H9 (cell line): Measurements from ENCODE around the gene ITIH2. TPM values are rescaled to one million over a fixed set of nuclear protein-coding genes. Genes with fewer than 3 reads are reported as not detected.
"Not testable (repeated sequence)": the region's sequence is repeated elsewhere in the genome, so short reads cannot be mapped to it uniquely, and the experiment has no call there.

Experiments used
- DNase-seq: peaks from one replicate; pipeline ENCODE4 v3.0.0-alpha.2; 2017
- H2AFZ ChIP-seq: one replicate; pipeline ENCODE4 v1.6.1; 2013; ENCODE audit warnings: mild to moderate bottlenecking, low read length, control low read depth, moderate library complexity
- H2AK5ac ChIP-seq: 2 replicates; pipeline ENCODE4 v1.6.1; 2013; ENCODE audit warnings: low read length, control low read depth, mixed read lengths; ENCODE audit not compliant: insufficient read length
- H2BK120ac ChIP-seq: one replicate; pipeline ENCODE4 v1.6.1; 2013; ENCODE audit warnings: low read depth, mild to moderate bottlenecking, low read length, control low read depth, inconsistent platforms; ENCODE audit not compliant: poor library complexity, severe bottlenecking
- H2BK12ac ChIP-seq: 2 replicates; pipeline ENCODE4 v1.6.1; 2013; ENCODE audit warnings: low read length, control low read depth, mixed read lengths, low read depth; ENCODE audit not compliant: insufficient read length
- H2BK15ac ChIP-seq: 2 replicates; pipeline ENCODE4 v1.6.1; 2013; ENCODE audit warnings: low read depth, low read length, control low read depth
- H2BK20ac ChIP-seq: one replicate; pipeline ENCODE4 v1.6.1; 2013; ENCODE audit warnings: low read depth, mild to moderate bottlenecking, low read length, control low read depth, inconsistent platforms; ENCODE audit not compliant: poor library complexity, severe bottlenecking
- H2BK5ac ChIP-seq: 2 replicates; pipeline ENCODE4 v1.6.1; 2013; ENCODE audit warnings: low read length, control low read depth, mixed read lengths; ENCODE audit not compliant: insufficient read length
- H3K14ac ChIP-seq: 2 replicates; pipeline ENCODE4 v1.6.1; 2013; ENCODE audit warnings: low read length, control low read depth; ENCODE audit not compliant: insufficient read depth
- H3K18ac ChIP-seq: 2 replicates; pipeline ENCODE4 v1.6.1; 2013; ENCODE audit warnings: low read depth, mild to moderate bottlenecking, mixed read lengths, low read length, control low read depth; ENCODE audit not compliant: insufficient read length
- H3K23ac ChIP-seq: 2 replicates; pipeline ENCODE4 v1.6.1; 2013; ENCODE audit warnings: low read length, control low read depth, mixed read lengths, low read depth; ENCODE audit not compliant: insufficient read length
- H3K23me2 ChIP-seq: 2 replicates; pipeline ENCODE4 v1.6.1; 2013; ENCODE audit warnings: low read depth, mild to moderate bottlenecking, mixed read lengths, low read length, control low read depth; ENCODE audit not compliant: insufficient read length, poor library complexity, severe bottlenecking
- H3K27ac ChIP-seq: 2 replicates; pipeline ENCODE4 v1.5.1; 2013; ENCODE audit warnings: low read length, control low read depth, mixed read lengths, low read depth; ENCODE audit not compliant: insufficient read length
- H3K27me3 ChIP-seq: 2 replicates; pipeline ENCODE4 v1.6.1; 2013; ENCODE audit warnings: low read length, control low read depth, inconsistent platforms; ENCODE audit not compliant: insufficient read depth
- H3K4ac ChIP-seq: 2 replicates; pipeline ENCODE4 v1.6.1; 2013; ENCODE audit warnings: low read depth, mild to moderate bottlenecking, control low read depth, inconsistent platforms, low read length, moderate library complexity
- H3K4me1 ChIP-seq: 2 replicates; pipeline ENCODE4 v1.6.1; 2013; ENCODE audit warnings: low read length, control low read depth, inconsistent platforms; ENCODE audit not compliant: insufficient read depth
- H3K4me2 ChIP-seq: 2 replicates; pipeline ENCODE4 v1.6.1; 2013; ENCODE audit warnings: low read length, control low read depth, mixed read lengths; ENCODE audit not compliant: insufficient read length, insufficient read depth
- H3K56ac ChIP-seq: 2 replicates; pipeline ENCODE4 v1.6.1; 2013; ENCODE audit warnings: low read depth, mild to moderate bottlenecking, mixed read lengths, low read length, control low read depth; ENCODE audit not compliant: insufficient read length
- H3K79me1 ChIP-seq: 2 replicates; pipeline ENCODE4 v1.6.1; 2013; ENCODE audit warnings: low read depth, mild to moderate bottlenecking, moderate library complexity, low read length, control low read depth, inconsistent platforms; ENCODE audit not compliant: insufficient read depth, poor library complexity, severe bottlenecking
- H3K79me2 ChIP-seq: 2 replicates; pipeline ENCODE4 v1.6.1; 2013; ENCODE audit warnings: low read length, control low read depth, inconsistent platforms; ENCODE audit not compliant: insufficient read depth
- H3K9ac ChIP-seq: 2 replicates; pipeline ENCODE4 v1.6.1; 2013; ENCODE audit warnings: low read length, control low read depth, mixed read lengths; ENCODE audit not compliant: insufficient read length; ENCODE audit errors: extremely low read depth
- H3K9me3 ChIP-seq: one replicate; pipeline ENCODE4 v1.6.1; 2013; ENCODE audit warnings: low read depth, low read length, inconsistent platforms; ENCODE audit not compliant: control insufficient read depth
- H3T11ph ChIP-seq: one replicate; pipeline ENCODE4 v1.6.1; 2013; ENCODE audit warnings: mild to moderate bottlenecking, low read length, control low read depth, inconsistent platforms
- H4K20me1 ChIP-seq: one replicate; pipeline ENCODE4 v1.6.1; 2013; ENCODE audit not compliant: control insufficient read depth, insufficient read length, insufficient read depth
- H4K5ac ChIP-seq: 2 replicates; pipeline ENCODE4 v1.6.1; 2013; ENCODE audit warnings: low read depth, mild to moderate bottlenecking, mixed read lengths, low read length, control low read depth; ENCODE audit not compliant: insufficient read length
- H4K8ac ChIP-seq: replicated peaks from 2 replicates; pipeline ENCODE4 v1.6.1; 2013; ENCODE audit warnings: low read length, control low read depth, mixed read lengths, low read depth; ENCODE audit not compliant: insufficient read length
- H4K91ac ChIP-seq: 2 replicates; pipeline ENCODE4 v1.6.1; 2013; ENCODE audit warnings: low read depth, mild to moderate bottlenecking, moderate library complexity, mixed read lengths, low read length, control low read depth; ENCODE audit not compliant: insufficient read length
- H3K27ac Mint-ChIP-seq, 3 experiments: 2 replicates in 2 of 3; 3 replicates in 1 of 3; pipeline ENCODE4 v1.8.0; 2020 to 2021; ENCODE audit warnings: mixed read lengths in 3 of 3, mild to moderate bottlenecking in 1 of 3, moderate library complexity in 1 of 3
- H3K27me3 Mint-ChIP-seq: 2 replicates; pipeline ENCODE4 v1.8.0; 2021; ENCODE audit warnings: low read depth, mild to moderate bottlenecking, moderate library complexity, mixed read lengths
- H3K36me3 Mint-ChIP-seq, 3 experiments: 2 replicates in 2 of 3; 3 replicates in 1 of 3; pipeline ENCODE4 v1.8.0; 2020 to 2021; ENCODE audit warnings: low read depth in 3 of 3, mixed read lengths in 3 of 3; ENCODE audit not compliant: insufficient read depth in 1 of 3
- H3K4me1 Mint-ChIP-seq, 2 experiments: 2 replicates each; pipeline ENCODE4 v1.8.0; 2020; ENCODE audit warnings: mixed read lengths in 2 of 2
- H3K4me3 Mint-ChIP-seq, 2 experiments: 2 replicates in 1 of 2; 3 replicates in 1 of 2; pipeline ENCODE4 v1.8.0; 2020 to 2021; ENCODE audit warnings: mild to moderate bottlenecking in 2 of 2, mixed read lengths in 2 of 2, moderate library complexity in 1 of 2
- H3K9me3 Mint-ChIP-seq, 2 experiments: 2 replicates in 1 of 2; 3 replicates in 1 of 2; pipeline ENCODE4 v1.8.0; 2020; ENCODE audit warnings: mild to moderate bottlenecking in 2 of 2, mixed read lengths in 2 of 2, moderate library complexity in 1 of 2
- WGBS: extraction: QIAGEN DNeasy Blood & Tissue Kit; methylation state at CpG from one replicate; pipeline ENCODE4 v1.1.7; 2013; ENCODE audit warnings: missing lambda C conversion rate, low lambda C conversion rate, mixed read lengths; ENCODE audit not compliant: insufficient read length; ENCODE audit errors: extremely low coverage; 5-methylcytosine and 5-hydroxymethylcytosine counted together
- total RNA-seq: library from RNA; stranded (reverse); gene quantifications from 2 replicates; pipeline ENCODE4 v1.2.1, GENCODE V29; 2021

The ITIH2 gene
- total RNA-seq, 1 experiment from 2014 or later: not detected

DNA sequence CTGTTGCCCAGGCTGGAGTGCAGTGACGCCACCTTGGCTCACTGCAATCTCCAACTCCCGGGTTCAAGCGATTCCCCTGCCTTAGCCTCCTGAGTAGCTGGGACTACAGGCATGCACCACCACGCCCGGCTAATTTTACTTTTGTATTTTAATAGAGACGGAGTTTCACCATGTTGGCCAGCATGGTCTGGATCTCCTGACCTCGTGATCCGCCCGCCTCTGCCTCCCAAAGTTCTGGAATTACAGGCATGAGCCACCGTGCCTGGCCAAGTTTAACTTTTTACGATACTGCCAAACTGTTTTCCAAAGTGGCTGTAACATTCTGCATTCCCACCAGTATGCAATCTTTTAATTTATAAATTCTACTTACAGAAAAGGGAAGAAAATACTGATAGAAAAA lies 46.0 kb upstream of the ITIH2 start:
- not testable (repeated sequence) for H3K9me3 Mint-ChIP-seq, H2BK20ac ChIP-seq, H3K27me3 ChIP-seq, H3K56ac ChIP-seq, H3K23ac ChIP-seq, H3K9me3 ChIP-seq, H3K23me2 ChIP-seq, H2BK12ac ChIP-seq, H3K4me1 Mint-ChIP-seq, H3K36me3 Mint-ChIP-seq, H2AK5ac ChIP-seq, H3K18ac ChIP-seq, H4K91ac ChIP-seq, H3T11ph ChIP-seq, H2BK15ac ChIP-seq, H3K27me3 Mint-ChIP-seq, H3K79me2 ChIP-seq, H3K79me1 ChIP-seq, H2BK120ac ChIP-seq, H3K4me1 ChIP-seq, H4K5ac ChIP-seq, H2AFZ ChIP-seq, H4K8ac ChIP-seq, H2BK5ac ChIP-seq, H3K14ac ChIP-seq, H3K4me2 ChIP-seq, H3K4ac ChIP-seq, H3K27ac Mint-ChIP-seq, H3K4me3 Mint-ChIP-seq, H3K27ac ChIP-seq, DNase-seq, H4K20me1 ChIP-seq, H3K9ac ChIP-seq
- WGBS: no CpG with 5 or more reads among the region's 11 CpGs
